C4-2B (cell line): Measurements from ENCODE around the gene TRPT1.

Source experiments
- CTCF ChIP-seq: fragments of 450-650 bp; conservative IDR thresholded peaks from 2 replicates; pipeline ENCODE4 v1.5.1; 2017; ENCODE audit warnings: mild to moderate bottlenecking
- ZFX ChIP-seq: fragments of 450-650 bp; IDR thresholded peaks from 2 replicates; pipeline ENCODE4 v1.6.1; 2017

- TF ChIP-seq CTCF: no peak
- no peak for TF ChIP-seq ZFX
Measured at GRCh38 chr11:64253043-64253442, 27.1 kb upstream of the TRPT1 start.
